ENCODE data around the gene PCDH12. TPM values are rescaled to one million over a fixed set of nuclear protein-coding genes. Genes with fewer than 3 reads are reported as not detected.

Gene PCDH12
- total and polyA plus RNA-seq, 2 donors (not counting 3 experiments of a cell fraction or from before 2014, with no cell fraction given), result 6.2 to 20.4 TPM

DNA sequence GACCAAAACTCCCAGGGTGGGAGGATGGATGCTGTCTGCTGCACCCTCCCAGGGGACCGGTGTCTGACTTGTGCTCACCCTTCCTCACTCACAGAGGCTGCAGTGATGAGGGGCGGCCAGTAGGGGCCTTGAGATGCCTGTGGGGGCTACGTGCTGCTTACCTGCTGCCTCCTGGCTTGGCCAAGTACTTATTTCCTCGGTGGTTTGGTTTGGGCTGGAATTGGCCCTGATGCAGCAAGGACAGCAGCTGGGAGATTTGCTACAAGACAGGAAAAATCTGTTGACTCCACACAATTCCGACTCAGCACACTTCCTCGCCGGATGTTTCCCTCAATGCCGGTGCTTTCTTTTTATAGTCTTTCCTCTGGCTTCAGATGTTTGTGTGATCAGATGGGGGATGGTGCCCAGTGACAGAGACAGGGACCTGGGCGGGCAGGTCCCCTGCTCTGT is 6.6 kb downstream of the PCDH12 start:
- dilution Hi-C loops (cut with MboI; ENCODE audit: extremely low pct_ligation_motif_present, low sequenced_read_pairs), result no loop called here

More for the DNA sequence above, 6.6 kb downstream of the PCDH12 start:
- no peak overlapping the region for H2AFZ ChIP-seq (ENCODE audit: low read depth, low read length)
- no TSS peak for BruUV-seq (replicated peaks)
- H3K79me2 ChIP-seq (ENCODE audit: control insufficient read depth, insufficient read depth, low read length), result no peaks in the 10 kb centered on the region
- H3K27me3 ChIP-seq (ENCODE audit: control insufficient read depth in 2 of 2, insufficient read depth in 2 of 2, low read length in 2 of 2), result no peaks in the 10 kb centered on the region
- FAIRE-seq, result peak; percentile 94
- no peak overlapping the region for H3K4me3 ChIP-seq (replicated peaks in 1 of 3; ENCODE audit: insufficient read depth in 1 of 3, low read depth in 1 of 3, low read length in 3 of 3)
- H3K4me2 ChIP-seq (ENCODE audit: insufficient read depth, low read length), result peak overlapping the region; percentile 54
- no peak overlapping the region for H3K9ac ChIP-seq (replicated peaks; ENCODE audit: extremely low read depth, insufficient read depth, low read length)
- H3K27ac ChIP-seq (ENCODE audit: insufficient read depth, low read depth, low read length), result no peak overlapping the region
- H3K36me3 ChIP-seq (ENCODE audit: control insufficient read depth in 2 of 2, extremely low read depth in 1 of 2, insufficient read depth in 2 of 2, low read length in 2 of 2), result no peaks in the 10 kb centered on the region
- TF ChIP-seq, protein P1, sequence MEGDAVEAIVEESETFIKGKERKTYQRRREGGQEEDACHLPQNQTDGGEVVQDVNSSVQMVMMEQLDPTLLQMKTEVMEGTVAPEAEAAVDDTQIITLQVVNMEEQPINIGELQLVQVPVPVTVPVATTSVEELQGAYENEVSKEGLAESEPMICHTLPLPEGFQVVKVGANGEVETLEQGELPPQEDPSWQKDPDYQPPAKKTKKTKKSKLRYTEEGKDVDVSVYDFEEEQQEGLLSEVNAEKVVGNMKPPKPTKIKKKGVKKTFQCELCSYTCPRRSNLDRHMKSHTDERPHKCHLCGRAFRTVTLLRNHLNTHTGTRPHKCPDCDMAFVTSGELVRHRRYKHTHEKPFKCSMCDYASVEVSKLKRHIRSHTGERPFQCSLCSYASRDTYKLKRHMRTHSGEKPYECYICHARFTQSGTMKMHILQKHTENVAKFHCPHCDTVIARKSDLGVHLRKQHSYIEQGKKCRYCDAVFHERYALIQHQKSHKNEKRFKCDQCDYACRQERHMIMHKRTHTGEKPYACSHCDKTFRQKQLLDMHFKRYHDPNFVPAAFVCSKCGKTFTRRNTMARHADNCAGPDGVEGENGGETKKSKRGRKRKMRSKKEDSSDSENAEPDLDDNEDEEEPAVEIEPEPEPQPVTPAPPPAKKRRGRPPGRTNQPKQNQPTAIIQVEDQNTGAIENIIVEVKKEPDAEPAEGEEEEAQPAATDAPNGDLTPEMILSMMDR (IDR thresholded peaks at IDR 0.05; ENCODE audit: extremely low read depth in 1 of 2, insufficient read depth in 1 of 2, low read depth in 1 of 2, low read length in 2 of 2), result peak; percentile 34 to 65
- TF ChIP-seq JUN (IDR thresholded peaks at IDR 0.05; ENCODE audit: borderline replicate concordance, insufficient read depth, insufficient read length, low read depth) (no peak), POLR2AphosphoS5 (IDR thresholded peaks at IDR 0.05; ENCODE audit: insufficient read depth, low read depth, low read length) (peak; percentile 30)
- H3K9me1 ChIP-seq (replicated peaks; ENCODE audit: control insufficient read depth, extremely low read depth, insufficient read depth, low read length), result no peaks in the 10 kb centered on the region
- no peaks in the 10 kb centered on the region for H3K9me3 ChIP-seq (replicated peaks; ENCODE audit: control insufficient read depth, insufficient read depth, low read length)
- H3K4me1 ChIP-seq (ENCODE audit: control insufficient read depth, extremely low read depth, insufficient read depth, low read length), result peaks cover 51% of the 10 kb centered on the region
- intact Hi-C loops (cut with micrococcal nuclease), result no loop called here
- DNase-seq (ENCODE audit: low read depth, low spot score), result peak; percentile 69
- POLR2A ChIA-PET, result no interaction called here
- H4K20me1 ChIP-seq (replicated peaks; ENCODE audit: control insufficient read depth, extremely low read depth, insufficient read depth, low read length), result no peaks in the 10 kb centered on the region
- CTCF ChIA-PET, result interaction anchor here (1.4 to 2.5 kb wide), 3 partner anchors 9 to 18 kb away, joined by 3 to 16 read pairs (median 5); no protein-coding TSS in a partner anchor
